ENCODE measurements around the gene NCOA4.
"Not testable (repeated sequence)": the region's sequence is repeated elsewhere in the genome, so short reads cannot be mapped to it uniquely, and the experiment has no call there.

The NCOA4 gene

DNA sequence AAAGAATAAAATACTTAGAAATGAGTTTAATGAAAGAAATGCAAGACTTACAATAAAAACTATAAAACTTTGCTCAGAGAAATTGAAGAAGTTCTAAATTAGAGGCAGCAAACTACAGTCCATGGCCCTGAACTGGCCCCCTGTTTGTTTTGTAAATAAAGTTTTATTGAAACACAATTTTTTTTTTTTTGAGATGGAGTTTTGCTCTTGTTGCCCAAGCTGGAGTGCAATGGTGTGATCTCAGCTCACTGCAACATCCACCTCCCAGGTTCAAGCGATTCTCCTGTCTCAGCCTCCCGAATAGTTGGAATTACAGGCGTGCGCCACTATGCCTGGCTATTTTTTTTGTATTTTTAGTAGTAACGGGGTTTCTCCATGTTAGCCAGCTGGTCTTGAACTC lies 27.5 kb upstream of the NCOA4 start:
- not testable (repeated sequence) for H3K9me3 Mint-ChIP-seq, H3K27me3 Mint-ChIP-seq, DNase-seq, H3K4me3 Mint-ChIP-seq, ATAC-seq, H3K27ac Mint-ChIP-seq, H3K4me1 Mint-ChIP-seq

- Mint-ChIP-seq H3K27ac (no peak overlapping the region), H3K9me3 (peaks cover 4 to 7% of the 10 kb centered on the region in 2 donors), H3K4me1 (no peaks in the 10 kb centered on the region), H3K27me3 (no peaks in the 10 kb centered on the region), H3K4me3 (no peak overlapping the region)
- ATAC-seq (no peak), DNase-seq (no peak)
These were observed 26.6 kb upstream of the NCOA4 start for GRCh38 chr10:46057038-46057437.

DNA sequence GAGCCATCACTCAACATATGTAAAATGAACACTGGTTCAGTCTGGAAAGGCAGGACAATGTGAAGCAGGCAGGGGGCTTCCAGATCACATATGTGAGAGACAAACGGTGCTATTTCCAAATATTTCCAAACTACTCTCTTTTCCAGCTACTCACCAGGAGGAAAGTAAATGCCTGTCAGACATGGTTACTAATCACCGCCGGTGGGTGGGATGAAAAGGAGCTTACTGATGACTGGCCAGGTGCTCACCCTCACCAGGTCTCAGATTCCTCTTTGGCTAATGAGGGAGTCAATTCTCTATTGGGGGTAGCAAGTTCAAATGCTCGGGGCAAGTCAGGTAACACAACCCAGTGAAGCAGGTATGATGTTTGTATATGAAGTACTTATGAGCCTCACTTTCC lies 25.3 kb upstream of the NCOA4 start:
- Mint-ChIP-seq H3K9me3 (peaks cover 4 to 7% of the 10 kb centered on the region in 2 donors), H3K4me1 (no peaks in the 10 kb centered on the region), H3K27ac (no peak overlapping the region), H3K27me3 (no peaks in the 10 kb centered on the region), H3K4me3 (no peak overlapping the region)
- DNase-seq (no peak), ATAC-seq (no peak)

DNA sequence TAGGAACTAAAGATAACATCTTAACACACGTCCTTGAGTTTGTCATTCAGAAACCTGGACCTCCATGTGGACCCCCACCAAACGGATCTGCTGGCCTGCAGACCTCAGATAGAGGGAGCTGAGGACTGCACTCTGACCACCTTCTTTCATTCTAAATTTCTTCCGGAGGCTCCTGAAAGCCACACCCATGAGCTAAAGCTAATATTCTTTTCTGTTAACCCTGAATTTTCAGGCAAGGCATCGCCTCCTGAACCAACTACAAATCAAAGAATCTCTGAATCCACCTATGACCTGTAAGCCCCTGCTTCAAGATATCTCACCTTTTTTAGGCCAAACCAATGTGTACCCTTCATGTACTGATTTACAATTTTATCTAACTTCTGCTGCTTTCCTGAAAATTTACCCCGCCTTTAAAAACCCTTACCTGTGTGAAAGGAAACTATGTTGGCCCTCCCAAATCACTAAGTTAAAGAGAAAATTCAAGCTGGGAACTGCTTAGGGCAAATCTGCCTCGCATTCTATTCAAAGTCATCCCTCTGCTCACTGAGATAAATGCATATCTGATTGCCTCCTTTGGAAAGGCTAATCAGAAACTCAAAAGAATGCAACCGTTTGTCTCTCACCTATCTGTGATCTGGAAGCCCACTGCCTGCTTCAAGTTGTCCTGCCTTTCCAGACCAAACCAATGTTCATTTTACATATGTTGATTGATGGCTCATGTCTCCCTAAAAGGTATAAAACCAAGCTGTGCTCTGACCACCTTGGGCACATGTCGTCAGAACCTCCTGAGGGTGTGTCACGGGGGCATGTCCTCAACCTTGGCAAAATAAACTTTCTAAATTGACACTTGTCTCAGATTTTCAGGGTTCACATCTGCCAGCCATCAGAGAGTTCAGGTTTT lies 23.4 kb upstream of the NCOA4 start:
- Mint-ChIP-seq H3K27ac (no peak overlapping the region), H3K27me3 (no peaks in the 10 kb centered on the region), H3K9me3 (peaks cover 4 to 7% of the 10 kb centered on the region in 2 donors), H3K4me1 (no peaks in the 10 kb centered on the region), H3K4me3 (no peak overlapping the region)
- ATAC-seq (no peak), DNase-seq (no peak)

GRCh38 chr10:46052791-46053375 lies 22.5 kb upstream of the NCOA4 start:
- H3K27ac Mint-ChIP-seq = peak overlapping the region in 1 of 2 donors; percentile 52
- H3K9me3 Mint-ChIP-seq = peaks cover 4 to 7% of the 10 kb centered on the region in 2 donors
- H3K4me3 Mint-ChIP-seq = no peak overlapping the region
- ATAC-seq (no peak), DNase-seq (no peak)
- H3K4me1 Mint-ChIP-seq = no peaks in the 10 kb centered on the region
- H3K27me3 Mint-ChIP-seq = no peaks in the 10 kb centered on the region

GRCh38 chr10:46052057-46052790 lies 21.8 kb upstream of the NCOA4 start:
- no peak overlapping the region for H3K27ac Mint-ChIP-seq
- DNase-seq (no peak), ATAC-seq (no peak)
- no peak overlapping the region for H3K4me3 Mint-ChIP-seq
- no peaks in the 10 kb centered on the region for H3K27me3 Mint-ChIP-seq
- H3K4me1 Mint-ChIP-seq = no peaks in the 10 kb centered on the region
- H3K9me3 Mint-ChIP-seq = peaks cover under 1 to 7% of the 10 kb centered on the region in 2 donors

GRCh38 chr10:46050941-46051623 lies 20.7 kb upstream of the NCOA4 start:
- ATAC-seq (no peak), DNase-seq (no peak)
- Mint-ChIP-seq H3K27ac (no peak overlapping the region), H3K4me3 (no peak overlapping the region), H3K4me1 (no peaks in the 10 kb centered on the region), H3K27me3 (no peaks in the 10 kb centered on the region), H3K9me3 (no peaks in the 10 kb centered on the region)

DNA sequence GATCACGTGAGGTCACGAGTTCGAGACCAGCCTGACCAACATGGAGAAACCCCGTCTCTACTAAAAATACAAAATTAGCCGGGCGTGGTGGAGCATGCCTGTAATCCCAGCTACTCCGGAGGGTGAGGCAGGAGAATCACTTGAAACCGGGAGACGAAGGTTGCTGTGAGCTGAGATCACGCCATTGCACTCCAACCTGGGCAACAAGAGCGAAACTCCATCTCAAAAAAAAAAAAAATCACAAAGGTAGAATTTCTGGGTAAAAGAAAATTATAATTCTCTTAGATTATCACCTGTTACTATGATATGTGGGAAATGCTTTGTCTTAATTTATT lies 19.0 kb upstream of the NCOA4 start:
- DNase-seq, H3K9me3 Mint-ChIP-seq, H3K27me3 Mint-ChIP-seq, H3K4me1 Mint-ChIP-seq, H3K4me3 Mint-ChIP-seq, ATAC-seq, H3K27ac Mint-ChIP-seq: not testable (repeated sequence)

DNA sequence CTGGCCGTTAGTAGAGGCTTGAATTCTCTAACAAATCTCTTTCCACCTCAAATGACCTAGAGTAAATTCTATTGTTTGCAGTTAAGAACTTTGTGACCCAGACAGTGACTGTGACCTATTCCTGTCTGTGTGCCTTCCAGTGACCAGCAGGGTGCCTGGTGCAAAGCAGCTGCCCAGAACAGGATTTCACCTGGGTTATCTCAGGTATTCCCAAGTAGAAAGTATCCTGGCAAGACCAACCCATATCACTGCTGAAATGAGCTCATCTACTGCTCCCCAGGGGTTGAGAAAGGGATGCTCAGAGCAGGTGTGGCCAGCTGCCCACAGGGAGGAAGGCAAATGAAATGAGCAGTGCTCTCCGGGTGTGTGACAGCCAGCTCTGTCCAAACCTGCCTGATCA lies 17.7 kb upstream of the NCOA4 start:
- Mint-ChIP-seq H3K4me1 (no peaks in the 10 kb centered on the region), H3K4me3 (no peak overlapping the region), H3K27me3 (no peaks in the 10 kb centered on the region), H3K27ac (no peak overlapping the region), H3K9me3 (no peaks in the 10 kb centered on the region)
- no peak for ATAC-seq
- no peak for DNase-seq

GRCh38 chr10:46046261-46046660 lies 15.8 kb upstream of the NCOA4 start, which contains the start of gene MSMB:
Gene MSMB (minus strand): TSS chr10:46046269. CDS start chr10:46046237, 32 bp downstream.
- ATAC-seq = no peak
- no peak for DNase-seq
- H3K27me3 Mint-ChIP-seq = no peaks in the 10 kb centered on the region
- no peaks in the 10 kb centered on the region for H3K9me3 Mint-ChIP-seq
- H3K4me1 Mint-ChIP-seq = no peaks in the 10 kb centered on the region
- no peak within 1 kb of the TSS for H3K27ac Mint-ChIP-seq
- no peak within 1 kb of the TSS for H3K4me3 Mint-ChIP-seq

DNA sequence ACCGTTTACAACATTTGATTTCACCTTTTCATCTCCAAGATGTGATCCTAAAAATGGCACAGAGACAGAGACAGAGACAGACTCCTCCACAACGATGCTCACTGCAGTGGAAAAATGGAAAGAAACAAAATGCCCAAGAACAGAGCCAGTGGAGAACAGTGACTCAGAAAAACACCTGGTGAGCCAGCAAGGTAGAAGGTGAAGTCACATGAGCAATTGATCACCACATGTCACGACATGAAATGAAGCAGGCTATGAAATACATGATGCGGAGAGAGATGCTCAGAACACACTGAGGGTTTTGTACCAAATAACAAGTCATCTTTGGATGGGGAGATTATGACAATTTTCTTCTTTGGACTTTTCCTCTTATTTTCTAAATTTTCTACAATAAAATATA lies 12.1 kb upstream of the NCOA4 start:
- Mint-ChIP-seq H3K27me3 (no peaks in the 10 kb centered on the region), H3K4me3 (no peak overlapping the region), H3K4me1 (no peaks in the 10 kb centered on the region), H3K9me3 (no peaks in the 10 kb centered on the region), H3K27ac (no peak overlapping the region)
- ATAC-seq (no peak), DNase-seq (no peak)

- Mint-ChIP-seq H3K4me3 (no peak overlapping the region), H3K9me3 (no peaks in the 10 kb centered on the region), H3K27me3 (peaks cover 7% of the 10 kb centered on the region), H3K27ac (no peak overlapping the region), H3K4me1 (no peaks in the 10 kb centered on the region)
- DNase-seq = no peak
- no peak for ATAC-seq
These were observed 9.6 kb upstream of the NCOA4 start for GRCh38 chr10:46040004-46040403.

GRCh38 chr10:46037107-46037825 lies 6.8 kb upstream of the NCOA4 start:
- no peak for ATAC-seq
- Mint-ChIP-seq H3K4me3 (no peak overlapping the region), H3K4me1 (peaks cover 6% of the 10 kb centered on the region), H3K9me3 (no peaks in the 10 kb centered on the region), H3K27ac (peak overlapping the region in 1 of 2 donors; percentile 50), H3K27me3 (peaks cover 7% of the 10 kb centered on the region)
- no peak for DNase-seq

- Mint-ChIP-seq H3K27me3 (peaks cover 7% of the 10 kb centered on the region), H3K9me3 (no peaks in the 10 kb centered on the region), H3K27ac (no peak overlapping the region), H3K4me3 (no peak overlapping the region), H3K4me1 (peaks cover 11% of the 10 kb centered on the region)
- DNase-seq = no peak
- no peak for ATAC-seq
These were observed 5.8 kb upstream of the NCOA4 start for GRCh38 chr10:46035923-46036849.

Measured in stimulated activated naive CD8-positive, alpha-beta T cell treated with anti-CD3 and anti-CD28 coated beads, Interleukin-15, amount 100 ng/mL, for 72 hours (primary cell).